CD8-positive, alpha-beta memory T cell (primary cell): Measurements from ENCODE around the gene MYO18A. TPM values are rescaled to one million over a fixed set of nuclear protein-coding genes. Genes with fewer than 3 reads are reported as not detected.

ENCODE experiments used
- CTCF ChIA-PET: fragments of 350-600 bp; sonication (Branson Sonifier 250); formaldehyde crosslinking; loops from one replicate; lab custom pipeline; 2021; ENCODE audit warnings: antibody characterized with exemption; lab: Charles Lee
- POLR2A ChIA-PET: fragments of 350-600 bp; sonication (Branson Sonifier 250); formaldehyde crosslinking; loops from one replicate; lab custom pipeline; 2021; ENCODE audit warnings: antibody characterized with exemption; lab: Charles Lee
- DNase-seq, 5 donors: peaks; one replicate each; pipeline versions ENCODE4 v3.0.0 to v3.0.0-alpha.2; 2020 to 2022; ENCODE audit warnings: mixed read lengths in 1 of 5
- H3K27ac ChIP-seq: one replicate; pipeline ENCODE4 v1.7.0; 2013; ENCODE audit warnings: low read depth, mild to moderate bottlenecking, low read length, moderate library complexity
- H3K27me3 ChIP-seq: 2 replicates; pipeline ENCODE4 v1.7.0; 2013; ENCODE audit warnings: low read length, mild to moderate bottlenecking; ENCODE audit not compliant: insufficient read depth, poor library complexity, severe bottlenecking
- H3K36me3 ChIP-seq: 2 replicates; pipeline ENCODE4 v1.7.0; 2013; ENCODE audit warnings: mild to moderate bottlenecking, low read length, moderate library complexity; ENCODE audit not compliant: insufficient read depth
- H3K4me1 ChIP-seq: 2 replicates; pipeline ENCODE4 v1.7.0; 2013; ENCODE audit warnings: mild to moderate bottlenecking, low read length, moderate library complexity; ENCODE audit not compliant: insufficient read depth
- H3K4me3 ChIP-seq: 2 replicates; pipeline ENCODE4 v1.7.0; 2013; ENCODE audit warnings: mild to moderate bottlenecking, low read length
- H3K9me3 ChIP-seq: 2 replicates; pipeline ENCODE4 v1.7.0; 2013; ENCODE audit warnings: mild to moderate bottlenecking, low read length
- H3K27ac Mint-ChIP-seq, 8 donors: one replicate each; pipeline ENCODE4 v1.8.0; 2020 to 2021; ENCODE audit warnings: mixed read lengths in 8 of 8, mild to moderate bottlenecking in 6 of 8, inconsistent platforms in 3 of 8, moderate library complexity in 3 of 8
- H3K27me3 Mint-ChIP-seq, 2 donors: one replicate each; pipeline ENCODE4 v1.8.0; 2020 to 2021; ENCODE audit warnings: mixed read lengths in 2 of 2, mild to moderate bottlenecking in 1 of 2, moderate library complexity in 1 of 2
- H3K36me3 Mint-ChIP-seq, 3 donors: one replicate each; pipeline ENCODE4 v1.8.0; 2020 to 2021; ENCODE audit warnings: mixed read lengths in 3 of 3, inconsistent platforms in 1 of 3, mild to moderate bottlenecking in 1 of 3
- H3K4me1 Mint-ChIP-seq, 3 donors: one replicate each; pipeline ENCODE4 v1.8.0; 2020 to 2021; ENCODE audit warnings: mixed read lengths in 3 of 3, inconsistent platforms in 1 of 3, mild to moderate bottlenecking in 1 of 3
- H3K4me3 Mint-ChIP-seq, 7 donors: one replicate each; pipeline ENCODE4 v1.8.0; 2020 to 2021; ENCODE audit warnings: mixed read lengths in 7 of 7, mild to moderate bottlenecking in 6 of 7, moderate library complexity in 4 of 7, inconsistent platforms in 2 of 7
- H3K9me3 Mint-ChIP-seq, 5 donors: one replicate each; pipeline ENCODE4 v1.8.0; 2020 to 2022; ENCODE audit warnings: mixed read lengths in 5 of 5, mild to moderate bottlenecking in 3 of 5, moderate library complexity in 2 of 5, inconsistent platforms in 1 of 5
- polyA plus RNA-seq: library from polyadenylated mRNA; unstranded; fragments of 300-500 nt; fragmentation: Illumina TruSeq; gene quantifications from one replicate; pipeline ENCODE4 v1.2.3, GENCODE V29; 2021
- total RNA-seq, 2 experiments: library from RNA; stranded (reverse); gene quantifications; one replicate each; pipeline ENCODE4 v1.2.3, GENCODE V29; 2021

Gene MYO18A
- total and polyA plus RNA-seq, 3 experiments from 2014 or later = 34.0 to 39.7 (median 39.7) TPM

DNA sequence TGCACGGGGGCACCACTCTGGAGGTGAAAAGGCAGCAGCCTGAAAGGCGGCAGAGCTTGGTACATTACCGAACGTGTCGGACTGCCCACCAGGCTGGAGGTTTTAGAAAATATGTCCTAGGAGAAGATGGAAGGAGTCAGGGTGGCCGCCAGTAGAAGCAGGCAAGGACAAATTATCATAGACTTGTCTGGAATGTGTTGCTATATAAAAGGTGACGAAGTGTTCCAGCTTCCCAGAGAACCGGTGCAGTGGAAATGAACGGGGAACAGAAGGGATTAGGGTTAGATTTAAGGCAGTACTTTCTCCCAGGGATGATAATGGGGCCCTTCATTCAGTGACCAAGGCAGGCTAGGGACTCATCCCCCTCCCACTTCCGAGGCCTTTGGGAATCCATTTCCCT is 109.9 kb downstream of the MYO18A start:
- no peaks in the 10 kb centered on the region for H3K36me3 Mint-ChIP-seq
- H3K27me3 ChIP-seq = no peaks in the 10 kb centered on the region
- no peak overlapping the region for H3K4me3 Mint-ChIP-seq
- no peaks in the 10 kb centered on the region for H3K4me1 ChIP-seq
- H3K4me1 Mint-ChIP-seq = peaks cover 0 to 8% (median 4%) of the 10 kb centered on the region in 3 donors
- H3K9me3 ChIP-seq = no peaks in the 10 kb centered on the region
- ChIA-PET POLR2A (no interaction called here), CTCF (no interaction called here)
- no peak for DNase-seq
- no peaks in the 10 kb centered on the region for H3K36me3 ChIP-seq
- H3K27ac ChIP-seq = no peak overlapping the region
- no peak overlapping the region for H3K27ac Mint-ChIP-seq
- H3K4me3 ChIP-seq = no peak overlapping the region
- no peaks in the 10 kb centered on the region for H3K9me3 Mint-ChIP-seq
- H3K27me3 Mint-ChIP-seq = peaks cover 0 to 4% of the 10 kb centered on the region in 2 donors

DNA sequence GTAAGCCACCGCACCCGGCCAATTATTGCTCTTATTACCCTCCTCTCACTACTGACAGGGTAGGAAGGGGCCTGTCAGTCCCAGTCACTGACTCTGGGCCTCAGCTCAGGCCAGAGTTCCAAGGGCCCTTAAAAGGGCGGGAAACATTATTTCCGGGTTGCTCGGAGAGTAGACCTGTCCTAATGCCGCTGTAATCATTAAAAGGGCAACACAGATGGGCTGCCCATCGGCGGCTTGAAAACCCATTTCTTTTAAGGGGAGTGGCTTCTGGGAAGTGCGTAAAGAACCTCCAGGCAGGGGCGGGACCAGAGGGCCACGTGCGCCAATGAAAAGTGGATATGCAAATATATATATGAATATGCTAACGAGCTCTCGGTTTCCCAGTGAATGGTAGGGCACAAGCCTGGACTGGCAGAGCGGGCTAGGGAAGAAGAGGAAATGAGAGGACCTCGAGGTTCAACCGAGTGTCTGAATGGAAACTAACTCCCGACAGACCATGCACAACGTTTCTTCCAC is 110.6 kb downstream of the MYO18A start:
- H3K27ac Mint-ChIP-seq = no peak overlapping the region
- Histone ChIP-seq H3K27me3 (no peaks in the 10 kb centered on the region), H3K4me1 (no peaks in the 10 kb centered on the region), H3K36me3 (no peaks in the 10 kb centered on the region), H3K27ac (no peak overlapping the region), H3K9me3 (no peaks in the 10 kb centered on the region), H3K4me3 (no peak overlapping the region)
- H3K4me3 Mint-ChIP-seq = no peak overlapping the region
- H3K27me3 Mint-ChIP-seq = peaks cover 0 to 4% of the 10 kb centered on the region in 2 donors
- CTCF ChIA-PET = no interaction called here
- no peaks in the 10 kb centered on the region for H3K9me3 Mint-ChIP-seq
- peak in 1 of 5 donors; percentile 26 for DNase-seq
- POLR2A ChIA-PET = no interaction called here
- H3K36me3 Mint-ChIP-seq = no peaks in the 10 kb centered on the region
- peaks cover 0 to 5% (median 2%) of the 10 kb centered on the region in 3 donors for H3K4me1 Mint-ChIP-seq

- Mint-ChIP-seq H3K27ac (no peak overlapping the region), H3K36me3 (no peaks in the 10 kb centered on the region), H3K9me3 (no peaks in the 10 kb centered on the region), H3K4me1 (peaks cover 0 to 2% (median 0%) of the 10 kb centered on the region in 3 donors), H3K27me3 (peaks cover 0 to 4% of the 10 kb centered on the region in 2 donors), H3K4me3 (no peak overlapping the region)
- Histone ChIP-seq H3K36me3 (no peaks in the 10 kb centered on the region), H3K4me1 (no peaks in the 10 kb centered on the region), H3K27ac (no peak overlapping the region), H3K4me3 (no peak overlapping the region), H3K27me3 (no peaks in the 10 kb centered on the region), H3K9me3 (no peaks in the 10 kb centered on the region)
- DNase-seq = peak in 1 of 5 donors; percentile 9
- CTCF ChIA-PET = no interaction called here
- POLR2A ChIA-PET = no interaction called here
Measured at GRCh38 chr17:29068818-29069217, 111.4 kb downstream of the MYO18A start.

DNA sequence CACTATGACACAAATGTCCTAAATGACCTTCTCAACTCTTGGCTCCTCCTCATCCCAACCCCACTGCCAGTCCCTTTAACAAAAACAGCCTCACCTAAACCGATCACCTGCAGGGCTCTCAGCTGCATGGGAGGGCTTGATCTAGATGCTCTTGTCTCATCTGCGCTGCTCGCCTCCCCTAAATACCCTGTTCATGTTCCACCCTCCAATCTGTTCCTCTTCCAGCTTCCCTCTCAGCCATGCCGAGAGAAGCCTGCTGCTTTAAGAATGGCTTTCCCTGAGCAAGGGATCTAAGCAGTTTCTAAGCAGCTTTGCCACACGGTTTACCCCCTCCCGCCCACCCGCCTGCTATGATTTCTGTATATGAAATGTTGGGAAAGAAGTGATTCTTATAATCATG is 113.6 kb downstream of the MYO18A start:
- Mint-ChIP-seq H3K27ac (peak overlapping the region in 1 of 8 donors; percentile 92), H3K4me3 (no peak overlapping the region), H3K27me3 (peaks cover 0 to 2% of the 10 kb centered on the region in 2 donors), H3K9me3 (no peaks in the 10 kb centered on the region), H3K36me3 (no peaks in the 10 kb centered on the region), H3K4me1 (no peaks in the 10 kb centered on the region)
- Histone ChIP-seq H3K27ac (no peak overlapping the region), H3K27me3 (no peaks in the 10 kb centered on the region), H3K4me3 (no peak overlapping the region), H3K36me3 (no peaks in the 10 kb centered on the region), H3K9me3 (no peaks in the 10 kb centered on the region), H3K4me1 (no peaks in the 10 kb centered on the region)
- CTCF ChIA-PET = no interaction called here
- DNase-seq = no peak
- POLR2A ChIA-PET = no interaction called here

DNA sequence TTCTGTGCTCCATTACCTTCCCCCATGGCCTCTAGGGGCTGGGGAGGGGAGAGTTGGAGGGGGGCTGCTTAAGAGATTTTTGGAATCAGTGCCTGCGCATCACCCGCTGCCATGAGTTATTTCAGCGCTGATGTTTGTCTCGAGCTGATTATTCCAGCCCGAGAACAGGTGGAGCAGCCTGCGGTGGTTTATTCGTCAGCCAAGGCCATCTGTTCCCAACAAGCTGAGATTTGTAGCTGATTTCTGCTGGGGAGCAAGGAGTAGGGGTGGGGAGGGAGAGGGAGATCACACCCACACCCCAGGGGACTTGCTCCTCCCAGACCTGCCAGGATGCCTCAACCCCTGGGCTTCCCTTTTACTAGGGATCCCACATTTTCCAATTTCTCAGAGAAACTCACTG is 114.2 kb downstream of the MYO18A start:
- no peak overlapping the region for H3K27ac ChIP-seq
- H3K4me1 ChIP-seq = no peaks in the 10 kb centered on the region
- H3K4me1 Mint-ChIP-seq = no peaks in the 10 kb centered on the region
- CTCF ChIA-PET = no interaction called here
- H3K36me3 ChIP-seq = no peaks in the 10 kb centered on the region
- POLR2A ChIA-PET = no interaction called here
- H3K4me3 ChIP-seq = no peak overlapping the region
- H3K9me3 ChIP-seq = no peaks in the 10 kb centered on the region
- peak in 1 of 5 donors; percentile 6 for DNase-seq
- peaks cover 0 to 5% of the 10 kb centered on the region in 2 donors for H3K27me3 Mint-ChIP-seq
- no peak overlapping the region for H3K27ac Mint-ChIP-seq
- H3K27me3 ChIP-seq = no peaks in the 10 kb centered on the region
- H3K4me3 Mint-ChIP-seq = no peak overlapping the region
- H3K9me3 Mint-ChIP-seq = no peaks in the 10 kb centered on the region
- H3K36me3 Mint-ChIP-seq = no peaks in the 10 kb centered on the region

GRCh38 chr17:29063992-29064391 is 116.2 kb downstream of the MYO18A start:
- H3K27ac ChIP-seq = no peak overlapping the region
- no peak overlapping the region for H3K4me3 Mint-ChIP-seq
- no peak overlapping the region for H3K4me3 ChIP-seq
- H3K36me3 Mint-ChIP-seq = no peaks in the 10 kb centered on the region
- H3K4me1 Mint-ChIP-seq = no peaks in the 10 kb centered on the region
- no peaks in the 10 kb centered on the region for H3K9me3 Mint-ChIP-seq
- H3K27ac Mint-ChIP-seq = no peak overlapping the region
- DNase-seq = no peak
- ChIA-PET CTCF (no interaction called here), POLR2A (no interaction called here)
- no peaks in the 10 kb centered on the region for H3K36me3 ChIP-seq
- no peaks in the 10 kb centered on the region for H3K9me3 ChIP-seq
- peaks cover 0 to 6% of the 10 kb centered on the region in 2 donors for H3K27me3 Mint-ChIP-seq
- H3K27me3 ChIP-seq = no peaks in the 10 kb centered on the region
- H3K4me1 ChIP-seq = no peaks in the 10 kb centered on the region

DNA sequence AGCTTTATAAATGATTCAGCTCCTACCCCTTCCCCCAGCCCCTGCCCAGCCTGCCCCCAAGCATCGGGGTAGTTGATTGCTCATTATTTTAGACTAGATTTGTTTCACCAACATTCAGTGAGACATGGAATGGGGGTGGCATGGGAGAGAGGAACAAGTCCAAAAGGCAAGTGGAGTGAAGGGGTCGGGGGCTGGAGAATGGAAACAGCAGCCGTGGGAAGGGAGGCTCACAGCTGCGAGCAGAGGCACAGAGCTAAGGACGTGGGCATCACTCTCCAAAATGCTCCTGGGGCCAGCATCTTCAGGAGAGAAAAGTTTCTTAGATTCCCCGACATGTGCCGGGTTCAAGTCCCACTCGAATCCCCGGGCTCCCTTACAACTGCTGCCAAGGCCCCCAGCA is 118.0 kb downstream of the MYO18A start:
- Mint-ChIP-seq H3K4me1 (no peaks in the 10 kb centered on the region), H3K4me3 (no peak overlapping the region), H3K27ac (no peak overlapping the region), H3K27me3 (peaks cover 0 to 6% of the 10 kb centered on the region in 2 donors), H3K9me3 (no peaks in the 10 kb centered on the region), H3K36me3 (no peaks in the 10 kb centered on the region)
- Histone ChIP-seq H3K27me3 (no peaks in the 10 kb centered on the region), H3K36me3 (no peaks in the 10 kb centered on the region), H3K9me3 (no peaks in the 10 kb centered on the region), H3K4me1 (no peaks in the 10 kb centered on the region), H3K4me3 (no peak overlapping the region), H3K27ac (no peak overlapping the region)
- ChIA-PET POLR2A (no interaction called here), CTCF (no interaction called here)
- no peak for DNase-seq

GRCh38 chr17:29061036-29061435 is 119.2 kb downstream of the MYO18A start:
- ChIA-PET CTCF (interaction anchor here (0.6 kb wide), 1 partner anchor 888 kb away, joined by 4 read pairs; no protein-coding TSS in a partner anchor), POLR2A (no interaction called here)
- no peak for DNase-seq
- Histone ChIP-seq H3K4me3 (no peak overlapping the region), H3K36me3 (no peaks in the 10 kb centered on the region), H3K27ac (no peak overlapping the region), H3K4me1 (no peaks in the 10 kb centered on the region), H3K9me3 (no peaks in the 10 kb centered on the region), H3K27me3 (no peaks in the 10 kb centered on the region)
- Mint-ChIP-seq H3K36me3 (no peaks in the 10 kb centered on the region), H3K9me3 (no peaks in the 10 kb centered on the region), H3K27ac (no peak overlapping the region), H3K27me3 (peaks cover 0 to 6% of the 10 kb centered on the region in 2 donors), H3K4me3 (peak overlapping the region in 1 of 7 donors; percentile 9), H3K4me1 (no peaks in the 10 kb centered on the region)
